Activated naive CD4-positive, alpha-beta T cell treated with anti-CD3 and anti-CD28 coated beads, Interleukin-2, amount 50 U/mL, for 72 hours (primary cell): ENCODE data around the gene FBN1. TPM values are rescaled to one million over a fixed set of nuclear protein-coding genes. Genes with fewer than 3 reads are reported as not detected.

Experiments
- ATAC-seq, 2 donors: fragments of 150-1000 bp; cut with Tn5 transposase; 2 replicates each; pipeline ENCODE4 v1.10.0; 2021; ENCODE audit warnings: mild to moderate bottlenecking in 2 of 2, moderate library complexity in 2 of 2
- DNase-seq, 2 donors: peaks; one replicate each; pipeline ENCODE4 v3.0.0; 2021 to 2022; ENCODE audit warnings: low spot score in 2 of 2
- H3K27ac Mint-ChIP-seq, 2 donors: one replicate each; pipeline ENCODE4 v1.8.0; 2022; ENCODE audit warnings: mild to moderate bottlenecking in 2 of 2, mixed read lengths in 2 of 2
- H3K36me3 Mint-ChIP-seq, 2 donors: one replicate each; pipeline ENCODE4 v1.8.0; 2022; ENCODE audit warnings: mixed read lengths in 2 of 2
- H3K9me3 Mint-ChIP-seq, 2 donors: one replicate each; pipeline ENCODE4 v1.8.0; 2022; ENCODE audit warnings: mixed read lengths in 2 of 2
- total RNA-seq, 2 donors: library from RNA; stranded (reverse); gene quantifications; one replicate each; pipeline ENCODE4 v1.2.3, GENCODE V29; 2022

Gene FBN1
- total RNA-seq, 2 donors from 2014 or later, result 0.52 to 1.4 TPM

- no peak for ATAC-seq
- Mint-ChIP-seq H3K36me3 (no peaks in the 10 kb centered on the region), H3K9me3 (no peaks in the 10 kb centered on the region), H3K27ac (no peak overlapping the region)
- DNase-seq, result no peak
These were observed 260.9 kb downstream of the FBN1 start for GRCh38 chr15:48384616-48385015.

GRCh38 chr15:48383031-48383430 lies 262.5 kb downstream of the FBN1 start:
- ATAC-seq (no peak), DNase-seq (no peak)
- H3K27ac Mint-ChIP-seq, result no peak overlapping the region
- no peaks in the 10 kb centered on the region for H3K9me3 Mint-ChIP-seq
- no peaks in the 10 kb centered on the region for H3K36me3 Mint-ChIP-seq

GRCh38 chr15:48381861-48382260 lies 263.6 kb downstream of the FBN1 start:
- Mint-ChIP-seq H3K27ac (no peak overlapping the region), H3K9me3 (peaks cover 0 to 8% of the 10 kb centered on the region in 2 donors), H3K36me3 (no peaks in the 10 kb centered on the region)
- DNase-seq (no peak), ATAC-seq (no peak)

GRCh38 chr15:48380198-48380597 lies 265.3 kb downstream of the FBN1 start:
- Mint-ChIP-seq H3K36me3 (no peaks in the 10 kb centered on the region), H3K27ac (no peak overlapping the region), H3K9me3 (peaks cover 0 to 8% of the 10 kb centered on the region in 2 donors)
- DNase-seq, result no peak
- no peak for ATAC-seq

GRCh38 chr15:48375767-48376166 lies 269.7 kb downstream of the FBN1 start:
- Mint-ChIP-seq H3K36me3 (no peaks in the 10 kb centered on the region), H3K9me3 (peaks cover 0 to 8% of the 10 kb centered on the region in 2 donors), H3K27ac (no peak overlapping the region)
- DNase-seq (no peak), ATAC-seq (no peak)

GRCh38 chr15:48374472-48374871 lies 271.0 kb downstream of the FBN1 start:
- DNase-seq (no peak), ATAC-seq (no peak)

GRCh38 chr15:48373821-48374451 lies 271.6 kb downstream of the FBN1 start:
- DNase-seq (no peak), ATAC-seq (no peak)
- Mint-ChIP-seq H3K27ac (no peak overlapping the region), H3K9me3 (peaks cover 0 to 8% of the 10 kb centered on the region in 2 donors), H3K36me3 (no peaks in the 10 kb centered on the region)

More at GRCh38 chr15:48374472-48374871, 271.0 kb downstream of the FBN1 start:
- H3K9me3 Mint-ChIP-seq, result peaks cover 0 to 8% of the 10 kb centered on the region in 2 donors
- H3K27ac Mint-ChIP-seq, result peak overlapping the region in 1 of 2 donors; percentile 50
- H3K36me3 Mint-ChIP-seq, result no peaks in the 10 kb centered on the region

- Mint-ChIP-seq H3K9me3 (no peaks in the 10 kb centered on the region), H3K27ac (no peak overlapping the region), H3K36me3 (no peaks in the 10 kb centered on the region)
- no peak for ATAC-seq
- DNase-seq, result no peak
These were observed 273.5 kb downstream of the FBN1 start for GRCh38 chr15:48371961-48372360.

GRCh38 chr15:48371550-48371949 lies 274.0 kb downstream of the FBN1 start:
- no peaks in the 10 kb centered on the region for H3K9me3 Mint-ChIP-seq
- no peak overlapping the region for H3K27ac Mint-ChIP-seq
- ATAC-seq, result no peak
- H3K36me3 Mint-ChIP-seq, result no peaks in the 10 kb centered on the region
- DNase-seq, result no peak

GRCh38 chr15:48370460-48370859 lies 275.0 kb downstream of the FBN1 start:
- no peak for DNase-seq
- no peaks in the 10 kb centered on the region for H3K36me3 Mint-ChIP-seq
- no peak overlapping the region for H3K27ac Mint-ChIP-seq
- H3K9me3 Mint-ChIP-seq, result no peaks in the 10 kb centered on the region
- no peak for ATAC-seq

- Mint-ChIP-seq H3K36me3 (no peaks in the 10 kb centered on the region), H3K9me3 (no peaks in the 10 kb centered on the region), H3K27ac (no peak overlapping the region)
- no peak for ATAC-seq
- no peak for DNase-seq
These were observed 278.0 kb downstream of the FBN1 start for GRCh38 chr15:48367483-48367882.

- ATAC-seq, result no peak
- Mint-ChIP-seq H3K9me3 (no peaks in the 10 kb centered on the region), H3K36me3 (no peaks in the 10 kb centered on the region), H3K27ac (no peak overlapping the region)
- DNase-seq, result no peak
These were observed 278.8 kb downstream of the FBN1 start for GRCh38 chr15:48366584-48367312.

- ATAC-seq (no peak), DNase-seq (no peak)
- H3K36me3 Mint-ChIP-seq, result no peaks in the 10 kb centered on the region
- H3K9me3 Mint-ChIP-seq, result no peaks in the 10 kb centered on the region
- H3K27ac Mint-ChIP-seq, result no peak overlapping the region
These were observed 279.9 kb downstream of the FBN1 start for GRCh38 chr15:48365575-48365974.

GRCh38 chr15:48363474-48363873 lies 282.0 kb downstream of the FBN1 start:
- ATAC-seq (no peak), DNase-seq (no peak)
- Mint-ChIP-seq H3K9me3 (no peaks in the 10 kb centered on the region), H3K27ac (no peak overlapping the region), H3K36me3 (no peaks in the 10 kb centered on the region)

GRCh38 chr15:48361685-48362084 lies 283.8 kb downstream of the FBN1 start:
- H3K36me3 Mint-ChIP-seq, result no peaks in the 10 kb centered on the region
- ATAC-seq, result no peak
- H3K27ac Mint-ChIP-seq, result no peak overlapping the region
- DNase-seq, result no peak
- H3K9me3 Mint-ChIP-seq, result no peaks in the 10 kb centered on the region

- H3K36me3 Mint-ChIP-seq, result no peaks in the 10 kb centered on the region
- no peak for DNase-seq
These were observed 284.7 kb downstream of the FBN1 start for GRCh38 chr15:48360841-48361240.

More at GRCh38 chr15:48360841-48361240, 284.7 kb downstream of the FBN1 start:
- no peak for ATAC-seq
- Mint-ChIP-seq H3K9me3 (no peaks in the 10 kb centered on the region), H3K27ac (no peak overlapping the region)
